HL-60 (cell line): ENCODE results near the gene HDGFL2.

ENCODE experiments used
- GABPA ChIP-seq: IDR thresholded peaks from 2 replicates; pipeline ENCODE4 v1.6.1; 2012; ENCODE audit warnings: low read depth
- POLR2AphosphoS5 ChIP-seq: IDR thresholded peaks from 2 replicates; pipeline ENCODE4 v1.6.1; 2012; ENCODE audit warnings: low read depth
- SPI1 ChIP-seq: IDR thresholded peaks from 2 replicates; pipeline ENCODE4 v1.6.1; 2012; ENCODE audit warnings: low read depth, mild to moderate bottlenecking, borderline replicate concordance
- TF ChIP-seq, protein P1 (sequence below): IDR thresholded peaks from one replicate; pipeline ENCODE4 v1.5.1; 2011; ENCODE audit warnings: low read length, control low read depth, inconsistent platforms; ENCODE audit not compliant: insufficient read depth

DNA sequence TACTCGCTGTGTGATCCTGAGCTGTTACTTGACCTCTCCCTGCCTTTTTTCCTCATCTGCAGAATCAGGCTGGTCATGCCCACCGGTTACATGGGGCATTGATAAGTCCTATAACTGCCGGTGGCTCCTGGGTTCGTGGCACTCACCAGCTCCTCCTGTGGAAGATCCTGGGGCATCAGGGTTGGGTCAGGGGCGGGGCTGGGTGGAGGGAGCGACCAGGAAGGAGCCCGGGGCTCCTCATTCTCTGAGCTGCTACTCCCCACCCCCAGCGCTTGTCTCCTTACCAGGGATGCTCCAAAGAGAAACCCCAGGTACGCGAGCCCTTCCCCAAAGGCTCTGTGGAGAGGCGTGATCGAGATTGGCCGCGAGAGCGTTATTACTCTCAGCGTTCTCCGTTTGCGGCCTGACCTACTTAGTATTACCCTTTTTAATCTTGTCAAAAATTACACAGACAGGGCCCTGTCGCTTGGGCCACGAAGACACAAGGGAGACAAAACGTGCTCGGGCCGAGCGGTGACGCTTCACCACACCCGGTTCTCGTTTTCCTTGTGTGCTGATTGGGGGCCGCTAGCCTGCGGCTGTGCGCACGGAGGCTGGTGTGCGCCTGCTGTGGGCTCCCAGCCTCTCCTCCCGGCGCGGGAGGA, 10.7 kb downstream of the HDGFL2 start:
- TF ChIP-seq, protein P1, sequence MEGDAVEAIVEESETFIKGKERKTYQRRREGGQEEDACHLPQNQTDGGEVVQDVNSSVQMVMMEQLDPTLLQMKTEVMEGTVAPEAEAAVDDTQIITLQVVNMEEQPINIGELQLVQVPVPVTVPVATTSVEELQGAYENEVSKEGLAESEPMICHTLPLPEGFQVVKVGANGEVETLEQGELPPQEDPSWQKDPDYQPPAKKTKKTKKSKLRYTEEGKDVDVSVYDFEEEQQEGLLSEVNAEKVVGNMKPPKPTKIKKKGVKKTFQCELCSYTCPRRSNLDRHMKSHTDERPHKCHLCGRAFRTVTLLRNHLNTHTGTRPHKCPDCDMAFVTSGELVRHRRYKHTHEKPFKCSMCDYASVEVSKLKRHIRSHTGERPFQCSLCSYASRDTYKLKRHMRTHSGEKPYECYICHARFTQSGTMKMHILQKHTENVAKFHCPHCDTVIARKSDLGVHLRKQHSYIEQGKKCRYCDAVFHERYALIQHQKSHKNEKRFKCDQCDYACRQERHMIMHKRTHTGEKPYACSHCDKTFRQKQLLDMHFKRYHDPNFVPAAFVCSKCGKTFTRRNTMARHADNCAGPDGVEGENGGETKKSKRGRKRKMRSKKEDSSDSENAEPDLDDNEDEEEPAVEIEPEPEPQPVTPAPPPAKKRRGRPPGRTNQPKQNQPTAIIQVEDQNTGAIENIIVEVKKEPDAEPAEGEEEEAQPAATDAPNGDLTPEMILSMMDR = no peak
- no peak for TF ChIP-seq POLR2AphosphoS5
- TF ChIP-seq GABPA = no peak
- no peak for TF ChIP-seq SPI1
